GM12878 (cell line): ENCODE results near the gene SARS1. TPM values are rescaled to one million over a fixed set of nuclear protein-coding genes. Genes with fewer than 3 reads are reported as not detected.

Experiments used
- ATAC-seq: fragments of 200-7000 bp; cut with Tn5 transposase; 3 replicates; pipeline ENCODE4 v1.9.1; 2020; ENCODE audit warnings: mild to moderate bottlenecking, moderate library complexity
- BruUV-seq: library from RNA; stranded (reverse); fragments of 400-500 nt; replicated peaks from 2 replicates; lab custom pipeline; 2021; lab: Mats Ljungman, UMichigan
- CTCF ChIA-PET: fragments of 300-600 bp; sonication (Branson Sonifier 250); formaldehyde crosslinking; extraction: SDS; loops from one replicate; lab custom pipeline; 2021; ENCODE audit warnings: inconsistent platforms; lab: Yijun Ruan, JAX
- POLR2A ChIA-PET: fragments of 350-600 bp; formaldehyde crosslinking; extraction: SDS; loops from one replicate; lab custom pipeline; 2021; ENCODE audit warnings: inconsistent platforms; lab: Charles Lee
- RAD21 ChIA-PET: fragments of 300-600 bp; sonication (Branson Sonifier 250); formaldehyde crosslinking; loops from one replicate; lab custom pipeline; 2023; ENCODE audit warnings: antibody characterized with exemption; ENCODE audit not compliant: unreplicated experiment; lab: Charles Lee
- SMC1A ChIA-PET: fragments of 300-600 bp; sonication (Branson Sonifier 250); formaldehyde crosslinking; loops from one replicate; lab custom pipeline; 2023; ENCODE audit not compliant: unreplicated experiment, uncharacterized antibody; lab: Charles Lee
- DNase-seq: peaks from one replicate; pipeline ENCODE4 v3.0.0-alpha.2; 2011; ENCODE audit warnings: low read depth, low spot score
- FAIRE-seq: peaks from 3 replicates; lab custom pipeline; 2011; peaks lifted over from hg19 to GRCh38; lab: Jason Lieb, UNC
- H2AFZ ChIP-seq: 2 replicates; pipeline ENCODE4 v1.6.0; 2011; ENCODE audit warnings: low read depth, low read length, control low read depth; ENCODE audit not compliant: control insufficient read depth
- H3K27ac ChIP-seq: 2 replicates; pipeline ENCODE4 v1.5.1; 2011; ENCODE audit warnings: control low read depth; ENCODE audit not compliant: control insufficient read depth, insufficient read depth
- H3K27me3 ChIP-seq, 2 experiments: replicated peaks in 1 of 2; 2 replicates each; pipeline versions ENCODE4 v1.6.0 to v1.6.1; 2011; ENCODE audit warnings: low read length in 1 of 2; ENCODE audit not compliant: control insufficient read depth in 2 of 2, insufficient read depth in 2 of 2
- H3K36me3 ChIP-seq, 2 experiments: 2 replicates each; pipeline ENCODE4 v1.5.1; 2011; ENCODE audit warnings: low read length in 1 of 2; ENCODE audit not compliant: control insufficient read depth in 2 of 2, insufficient read depth in 2 of 2
- H3K4me1 ChIP-seq: 2 replicates; pipeline ENCODE4 v1.6.1; 2011; ENCODE audit warnings: mild to moderate bottlenecking, low read length, moderate library complexity, mixed read lengths; ENCODE audit not compliant: control insufficient read depth, insufficient read depth
- H3K4me2 ChIP-seq: 2 replicates; pipeline ENCODE4 v1.6.0; 2011; ENCODE audit warnings: control low read depth; ENCODE audit not compliant: control insufficient read depth, insufficient read depth
- H3K4me3 ChIP-seq: fragments of 200-600 bp; sonication (generic); 2 replicates; pipeline ENCODE4 v1.5.1; 2016
- H3K79me2 ChIP-seq: 2 replicates; pipeline ENCODE4 v1.6.0; 2011; ENCODE audit warnings: low read length; ENCODE audit not compliant: control insufficient read depth, insufficient read depth
- H3K9ac ChIP-seq: 2 replicates; pipeline ENCODE4 v1.8.0; 2011; ENCODE audit warnings: low read length, control low read depth, mixed read lengths; ENCODE audit not compliant: control insufficient read depth, insufficient read depth
- H3K9me3 ChIP-seq: replicated peaks from 3 replicates; pipeline ENCODE4 v1.5.1; 2011; ENCODE audit warnings: mild to moderate bottlenecking, low read length; ENCODE audit not compliant: control insufficient read depth, insufficient read depth
- H4K20me1 ChIP-seq: 2 replicates; pipeline ENCODE4 v1.6.0; 2011; ENCODE audit not compliant: control insufficient read depth, insufficient read depth
- DPF2 ChIP-seq: fragments of 450-650 bp; IDR thresholded peaks from 2 replicates; pipeline ENCODE4 v1.6.1; 2017; ENCODE audit warnings: mild to moderate bottlenecking
- FOXM1 ChIP-seq: IDR thresholded peaks from 2 replicates; pipeline ENCODE4 v1.6.1; 2012; ENCODE audit warnings: low read depth, mild to moderate bottlenecking, inconsistent platforms, low read length, moderate library complexity
- IKZF1 ChIP-seq: fragments of 450-650 bp; conservative IDR thresholded peaks from 2 replicates; pipeline ENCODE4 v1.6.1; 2017; ENCODE audit warnings: antibody characterized with exemption, mild to moderate bottlenecking
- IKZF2 ChIP-seq, 2 experiments: fragments of 450-650 bp; IDR thresholded peaks; 2 replicates each; pipeline ENCODE4 v1.6.1; 2017; ENCODE audit warnings: mild to moderate bottlenecking in 2 of 2, moderate library complexity in 2 of 2
- MXI1 ChIP-seq: fragments of 150-350 bp; IDR thresholded peaks from 2 replicates; pipeline ENCODE4 v1.6.1; 2011; ENCODE audit warnings: low read depth, mild to moderate bottlenecking, inconsistent platforms, low read length, improper control_type of control experiment
- RAD21 ChIP-seq: IDR thresholded peaks from 2 replicates; pipeline ENCODE4 v1.6.1; 2011; ENCODE audit warnings: mild to moderate bottlenecking, low read depth, low read length, moderate library complexity; ENCODE audit not compliant: insufficient read depth
- RUNX3 ChIP-seq: IDR thresholded peaks from 2 replicates; pipeline ENCODE4 v1.6.1; 2012; ENCODE audit warnings: low read length, inconsistent platforms
- SMC3 ChIP-seq: IDR thresholded peaks from 2 replicates; pipeline ENCODE4 v1.6.1; 2011; ENCODE audit warnings: low read length, improper control_type of control experiment, borderline replicate concordance
- SRF ChIP-seq, 2 experiments: IDR thresholded peaks; 2 replicates each; pipeline ENCODE4 v1.6.1; 2011; ENCODE audit warnings: low read depth in 2 of 2, low read length in 2 of 2, mild to moderate bottlenecking in 1 of 2, moderate library complexity in 1 of 2
- YY1 ChIP-seq: IDR thresholded peaks from 2 replicates; pipeline ENCODE4 v1.6.1; 2011; ENCODE audit warnings: low read depth, mild to moderate bottlenecking, low read length
- WGBS: methylation state at CpG from one replicate; pipeline ENCODE4 v1.1.6; 2016; ENCODE audit warnings: low lambda C conversion rate; ENCODE audit not compliant: insufficient replicate concordance, insufficient coverage; ENCODE audit errors: missing lambda C conversion rate; 5-methylcytosine and 5-hydroxymethylcytosine counted together
- in situ Hi-C: fragments of 300-500 bp; cut with MboI; formaldehyde crosslinking; loops from 9 replicates; pipeline ENCODE4 v1.14.3; 2018; ENCODE audit warnings: mixed read lengths
- intact Hi-C: fragments of 100-400 bp; cut with micrococcal nuclease; formaldehyde crosslinking; loops from one replicate; pipeline ENCODE4 v1.14.2; 2022; ENCODE audit not compliant: unreplicated experiment
- polyA plus RNA-seq, 11 experiments: library from polyadenylated mRNA; depleted of rRNA in 4 of 11; unstranded in 6 of 11; stranded (reverse) in 5 of 11; fragments of >200 nt; fragmentation: Nextera tagmentation in 4 of 11; fragmentation: Illumina TruSeq in 1 of 11; extraction: Ambion mirVana in 4 of 11; extraction: Trizol in 1 of 11; gene quantifications; 1 replicate in 1 of 11; 2 replicates in 10 of 11; pipeline versions ENCODE4 v1.2.1 to v1.2.3, GENCODE V29; 2011 to 2016; ENCODE audit warnings: inconsistent platforms in 2 of 11, missing spikeins in 2 of 11, low read depth in 1 of 11
- total RNA-seq, 4 experiments: library from RNA; depleted of rRNA in 3 of 4; stranded (reverse); fragments of >200 nt in 3 of 4; fragmentation: Illumina TruSeq in 1 of 4; extraction: Trizol in 1 of 4; gene quantifications; 2 replicates each; pipeline versions ENCODE4 v1.2.1 to v1.2.3, GENCODE V29; 2013 to 2021
- TF ChIP-seq, protein P1 (sequence below): fragments of 450-650 bp; IDR thresholded peaks from 2 replicates; pipeline ENCODE4 v1.6.1; 2018; ENCODE audit warnings: borderline replicate concordance, mild to moderate bottlenecking; ENCODE audit not compliant: partially characterized antibody
- TF ChIP-seq, protein P2 (sequence below): fragments of 150-350 bp; IDR thresholded peaks from 2 replicates; pipeline ENCODE4 v1.6.1; 2016; ENCODE audit warnings: low read depth, low read length
- TF ChIP-seq, protein P3 (sequence below), 3 experiments: IDR thresholded peaks in 2 of 3; conservative IDR thresholded peaks in 1 of 3; 2 replicates each; pipeline ENCODE4 v1.5.1; 2011; ENCODE audit warnings: low read depth in 3 of 3, low read length in 3 of 3, mild to moderate bottlenecking in 3 of 3, control low read depth in 2 of 3, moderate library complexity in 2 of 3, inconsistent platforms in 1 of 3, mixed read lengths in 1 of 3; ENCODE audit not compliant: control insufficient read depth in 2 of 3, insufficient read depth in 1 of 3; ENCODE audit errors: extremely low read depth in 1 of 3

SARS1 gene
- total and polyA plus RNA-seq, 10 of the 15 experiments (the other 5 are each of a cell fraction or from before 2014, with no cell fraction given): 103 to 202 (median 138) TPM

DNA sequence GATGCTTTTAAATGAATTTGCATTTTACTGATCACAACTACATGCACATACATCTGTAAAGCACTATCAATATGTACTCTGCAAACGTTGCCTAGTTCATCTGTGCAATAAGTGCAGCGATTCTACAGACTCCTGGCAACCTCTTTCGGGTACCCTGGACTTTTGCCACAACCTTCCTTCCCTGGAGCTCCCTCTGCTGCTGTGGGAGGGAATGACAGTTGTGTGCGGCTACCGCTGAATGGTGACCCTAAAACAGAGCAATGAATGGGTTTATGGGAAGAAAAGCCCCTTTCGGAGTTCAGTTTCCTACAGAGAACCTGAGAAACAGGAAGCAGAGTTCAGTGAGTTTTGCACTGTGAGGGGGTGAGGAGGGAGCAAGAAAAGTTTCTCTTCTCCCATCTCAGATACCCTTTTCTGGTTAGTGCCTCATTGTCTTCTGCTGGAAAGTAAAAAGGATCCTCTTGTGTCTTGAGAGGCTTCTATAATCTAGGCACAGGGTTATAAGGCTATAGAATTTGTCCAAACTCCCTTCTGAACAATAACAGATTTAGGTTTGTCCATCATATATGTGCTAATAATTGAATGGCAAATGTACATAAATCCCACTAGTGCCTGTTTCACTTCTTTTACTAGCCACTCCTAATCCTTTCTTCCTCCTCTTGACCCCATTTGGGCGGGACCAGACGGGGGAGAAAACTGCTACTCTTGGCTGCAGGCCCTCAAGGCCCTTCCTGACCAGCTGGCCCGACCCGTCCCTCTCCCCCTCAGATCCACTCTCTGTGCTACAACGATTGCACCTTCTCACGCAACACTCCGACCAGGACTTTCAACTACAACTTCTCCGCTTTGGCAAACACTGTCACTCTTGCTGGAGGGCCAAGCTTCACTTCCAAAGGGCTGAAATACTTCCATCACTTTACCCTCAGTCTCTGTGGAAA, 19.8 kb upstream of the SARS1 start:
- POLR2A ChIA-PET: interaction anchor here (0.7 to 1.0 kb wide), 2 partner anchors 10 to 32 kb away, joined by 3 to 5 read pairs; no protein-coding TSS in a partner anchor
- Histone ChIP-seq H3K4me3 (no peak overlapping the region), H3K36me3 (no peaks in the 10 kb centered on the region), H3K4me2 (no peak overlapping the region), H3K79me2 (no peaks in the 10 kb centered on the region), H4K20me1 (no peaks in the 10 kb centered on the region), H3K27ac (no peak overlapping the region), H3K4me1 (no peaks in the 10 kb centered on the region; the same call in 1 of the 2 replicates), H3K27me3 (no peaks in the 10 kb centered on the region), H2AFZ (peak overlapping the region; percentile 42), H3K9me3 (no peaks in the 10 kb centered on the region), H3K9ac (no peak overlapping the region)
- in situ Hi-C loops (no loop called here), intact Hi-C loops (loop anchor here (1.0 kb wide), 2 partner anchors 82 to 94 kb away; a partner anchor contains a TSS)
- no TSS peak for BruUV-seq
- 29% methylated on average over 14 of the region's 14 CpGs for WGBS
- FAIRE-seq (peak; percentile 97), ATAC-seq (peak; percentile 89), DNase-seq (peak; percentile 37)
- SMC1A ChIA-PET: interaction anchor here (0.5 to 1.8 kb wide), 7 partner anchors 20 to 407 kb away, joined by 3 to 5 read pairs (median 4); no protein-coding TSS in a partner anchor
- RAD21 ChIA-PET: interaction anchor here (0.6 to 1.9 kb wide), 5 partner anchors 17 to 83 kb away, joined by 3 to 6 read pairs (median 3); a partner anchor contains a TSS
- CTCF ChIA-PET: interaction anchor here (0.8 to 2.4 kb wide), 20 partner anchors 9 to 366 kb away, joined by 3 to 15 read pairs (median 4); partner anchors contain the start of gene ELAPOR1
- TF ChIP-seq RUNX3: peak; percentile 46
- TF ChIP-seq MXI1: no peak
- TF ChIP-seq DPF2: no peak
- peak; percentile 79 for TF ChIP-seq RAD21
- TF ChIP-seq, protein P1, sequence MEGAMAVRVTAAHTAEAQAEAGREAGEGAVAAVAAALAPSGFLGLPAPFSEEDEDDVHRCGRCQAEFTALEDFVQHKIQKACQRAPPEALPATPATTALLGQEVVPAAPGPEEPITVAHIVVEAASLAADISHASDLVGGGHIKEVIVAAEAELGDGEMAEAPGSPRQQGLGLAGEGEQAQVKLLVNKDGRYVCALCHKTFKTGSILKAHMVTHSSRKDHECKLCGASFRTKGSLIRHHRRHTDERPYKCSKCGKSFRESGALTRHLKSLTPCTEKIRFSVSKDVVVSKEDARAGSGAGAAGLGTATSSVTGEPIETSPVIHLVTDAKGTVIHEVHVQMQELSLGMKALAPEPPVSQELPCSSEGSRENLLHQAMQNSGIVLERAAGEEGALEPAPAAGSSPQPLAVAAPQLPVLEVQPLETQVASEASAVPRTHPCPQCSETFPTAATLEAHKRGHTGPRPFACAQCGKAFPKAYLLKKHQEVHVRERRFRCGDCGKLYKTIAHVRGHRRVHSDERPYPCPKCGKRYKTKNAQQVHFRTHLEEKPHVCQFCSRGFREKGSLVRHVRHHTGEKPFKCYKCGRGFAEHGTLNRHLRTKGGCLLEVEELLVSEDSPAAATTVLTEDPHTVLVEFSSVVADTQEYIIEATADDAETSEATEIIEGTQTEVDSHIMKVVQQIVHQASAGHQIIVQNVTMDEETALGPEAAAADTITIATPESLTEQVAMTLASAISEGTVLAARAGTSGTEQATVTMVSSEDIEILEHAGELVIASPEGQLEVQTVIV: no peak
- TF ChIP-seq SRF (IDR thresholded peaks at IDR 0.05; ENCODE audit: low read depth in 2 of 2, low read length in 2 of 2): no peak
- TF ChIP-seq, protein P2, sequence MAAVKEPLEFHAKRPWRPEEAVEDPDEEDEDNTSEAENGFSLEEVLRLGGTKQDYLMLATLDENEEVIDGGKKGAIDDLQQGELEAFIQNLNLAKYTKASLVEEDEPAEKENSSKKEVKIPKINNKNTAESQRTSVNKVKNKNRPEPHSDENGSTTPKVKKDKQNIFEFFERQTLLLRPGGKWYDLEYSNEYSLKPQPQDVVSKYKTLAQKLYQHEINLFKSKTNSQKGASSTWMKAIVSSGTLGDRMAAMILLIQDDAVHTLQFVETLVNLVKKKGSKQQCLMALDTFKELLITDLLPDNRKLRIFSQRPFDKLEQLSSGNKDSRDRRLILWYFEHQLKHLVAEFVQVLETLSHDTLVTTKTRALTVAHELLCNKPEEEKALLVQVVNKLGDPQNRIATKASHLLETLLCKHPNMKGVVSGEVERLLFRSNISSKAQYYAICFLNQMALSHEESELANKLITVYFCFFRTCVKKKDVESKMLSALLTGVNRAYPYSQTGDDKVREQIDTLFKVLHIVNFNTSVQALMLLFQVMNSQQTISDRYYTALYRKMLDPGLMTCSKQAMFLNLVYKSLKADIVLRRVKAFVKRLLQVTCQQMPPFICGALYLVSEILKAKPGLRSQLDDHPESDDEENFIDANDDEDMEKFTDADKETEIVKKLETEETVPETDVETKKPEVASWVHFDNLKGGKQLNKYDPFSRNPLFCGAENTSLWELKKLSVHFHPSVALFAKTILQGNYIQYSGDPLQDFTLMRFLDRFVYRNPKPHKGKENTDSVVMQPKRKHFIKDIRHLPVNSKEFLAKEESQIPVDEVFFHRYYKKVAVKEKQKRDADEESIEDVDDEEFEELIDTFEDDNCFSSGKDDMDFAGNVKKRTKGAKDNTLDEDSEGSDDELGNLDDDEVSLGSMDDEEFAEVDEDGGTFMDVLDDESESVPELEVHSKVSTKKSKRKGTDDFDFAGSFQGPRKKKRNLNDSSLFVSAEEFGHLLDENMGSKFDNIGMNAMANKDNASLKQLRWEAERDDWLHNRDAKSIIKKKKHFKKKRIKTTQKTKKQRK: no peak
- peak; percentile 30; the same call in 1 of the 2 replicates for TF ChIP-seq YY1
- peak; percentile 77; the same call in 1 of the 2 replicates for TF ChIP-seq SMC3
- TF ChIP-seq, protein P3, sequence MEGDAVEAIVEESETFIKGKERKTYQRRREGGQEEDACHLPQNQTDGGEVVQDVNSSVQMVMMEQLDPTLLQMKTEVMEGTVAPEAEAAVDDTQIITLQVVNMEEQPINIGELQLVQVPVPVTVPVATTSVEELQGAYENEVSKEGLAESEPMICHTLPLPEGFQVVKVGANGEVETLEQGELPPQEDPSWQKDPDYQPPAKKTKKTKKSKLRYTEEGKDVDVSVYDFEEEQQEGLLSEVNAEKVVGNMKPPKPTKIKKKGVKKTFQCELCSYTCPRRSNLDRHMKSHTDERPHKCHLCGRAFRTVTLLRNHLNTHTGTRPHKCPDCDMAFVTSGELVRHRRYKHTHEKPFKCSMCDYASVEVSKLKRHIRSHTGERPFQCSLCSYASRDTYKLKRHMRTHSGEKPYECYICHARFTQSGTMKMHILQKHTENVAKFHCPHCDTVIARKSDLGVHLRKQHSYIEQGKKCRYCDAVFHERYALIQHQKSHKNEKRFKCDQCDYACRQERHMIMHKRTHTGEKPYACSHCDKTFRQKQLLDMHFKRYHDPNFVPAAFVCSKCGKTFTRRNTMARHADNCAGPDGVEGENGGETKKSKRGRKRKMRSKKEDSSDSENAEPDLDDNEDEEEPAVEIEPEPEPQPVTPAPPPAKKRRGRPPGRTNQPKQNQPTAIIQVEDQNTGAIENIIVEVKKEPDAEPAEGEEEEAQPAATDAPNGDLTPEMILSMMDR (IDR thresholded peaks at IDR 0.05 in 2 of 3, conservative IDR thresholded peaks at IDR 0.05 in 1 of 3; ENCODE audit: control insufficient read depth in 2 of 3, extremely low read depth in 1 of 3, insufficient read depth in 1 of 3, low read depth in 3 of 3, low read length in 3 of 3): peak; percentile 82 to 90 (median 87)
- peak; percentile 58; the same call in 1 of the 2 replicates for TF ChIP-seq FOXM1
- TF ChIP-seq IKZF2 (IDR thresholded peaks at IDR 0.05): peak in 1 of 2 experiments; percentile 12; a peak in 1 of 4 replicates
- 0 out of 2 replicates have a peak, but pooled peaks have one; percentile 18 for TF ChIP-seq IKZF1
